Suprapubic skin (tissue), 4 donors: ENCODE results near the gene NDUFA3.

Experiments used
- CTCF ChIP-seq, 2 donors: fragments of 200-600 bp in 1 of 2; fragments of 450-650 bp in 1 of 2; sonication (generic) in 1 of 2; IDR thresholded peaks; one replicate each; pipeline ENCODE4 v1.5.1; 2016 to 2019; ENCODE audit warnings: antibody characterized with exemption in 2 of 2, mild to moderate bottlenecking in 1 of 2, moderate library complexity in 1 of 2
- EP300 ChIP-seq: sonication (generic); formaldehyde crosslinking; IDR thresholded peaks from one replicate; pipeline ENCODE4 v1.6.1; 2017; ENCODE audit warnings: antibody characterized with exemption
- POLR2A ChIP-seq, 2 donors: fragments of 450-650 bp; IDR thresholded peaks; one replicate each; pipeline ENCODE4 v1.6.1; 2017; ENCODE audit warnings: antibody characterized with exemption in 2 of 2, mild to moderate bottlenecking in 2 of 2, moderate library complexity in 2 of 2
- POLR2AphosphoS5 ChIP-seq, 3 donors: sonication (generic); formaldehyde crosslinking; IDR thresholded peaks; one replicate each; pipeline ENCODE4 v1.6.1; 2017; ENCODE audit warnings: antibody characterized with exemption in 3 of 3

- TF ChIP-seq CTCF (IDR thresholded peaks at IDR 0.05) (no peak), POLR2A (IDR thresholded peaks at IDR 0.05) (no peak), POLR2AphosphoS5 (IDR thresholded peaks at IDR 0.05) (no peak), EP300 (no peak)
These were observed 7.4 kb upstream of the NDUFA3 start for GRCh38 chr19:54095136-54095858.
